ENCODE measurements around the gene OTUD1. TPM values are rescaled to one million over a fixed set of nuclear protein-coding genes. Genes with fewer than 3 reads are reported as not detected.
"Not testable (repeated sequence)": the region's sequence is repeated elsewhere in the genome, so short reads cannot be mapped to it uniquely, and the experiment has no call there.

The OTUD1 gene
- 20.8 TPM for total RNA-seq

- peak; percentile 92 for DNase-seq
Observed at GRCh38 chr10:23438547-23439451, at the start of gene OTUD1. Gene OTUD1, plus strand, starts transcription at chr10:23439075. Its CDS starts 383 bp downstream, at chr10:23439458.

- not testable (repeated sequence) for DNase-seq
Observed at GRCh38 chr10:23390408-23390807, 48.5 kb upstream of the OTUD1 start.

- DNase-seq, result no peak
Observed at GRCh38 chr10:23390809-23391208, 48.1 kb upstream of the OTUD1 start.

- no peak for DNase-seq
Observed at GRCh38 chr10:23391821-23392220, 47.1 kb upstream of the OTUD1 start.

- DNase-seq, result no peak
Observed at GRCh38 chr10:23395017-23395416, 43.9 kb upstream of the OTUD1 start.

GRCh38 chr10:23396695-23397094 is 42.2 kb upstream of the OTUD1 start:
- DNase-seq, result no peak

- DNase-seq, result no peak
Observed at GRCh38 chr10:23399701-23400144, 39.2 kb upstream of the OTUD1 start.

GRCh38 chr10:23402856-23403255 is 36.0 kb upstream of the OTUD1 start:
- no peak for DNase-seq

GRCh38 chr10:23403278-23403677 is 35.6 kb upstream of the OTUD1 start:
- peak; percentile 11 for DNase-seq

- no peak for DNase-seq
Observed at GRCh38 chr10:23403719-23404118, 35.2 kb upstream of the OTUD1 start.

GRCh38 chr10:23404461-23404980 is 34.4 kb upstream of the OTUD1 start:
- peak; percentile 48 for DNase-seq

- no peak for DNase-seq
Observed at GRCh38 chr10:23405540-23405939, 33.3 kb upstream of the OTUD1 start.

- no peak for DNase-seq
Observed at GRCh38 chr10:23406409-23406808, 32.5 kb upstream of the OTUD1 start.

- DNase-seq, result peak; percentile 77
Observed at GRCh38 chr10:23408330-23408976, 30.4 kb upstream of the OTUD1 start.

GRCh38 chr10:23412223-23412622 is 26.7 kb upstream of the OTUD1 start:
- no peak for DNase-seq

GRCh38 chr10:23413629-23414089 is 25.2 kb upstream of the OTUD1 start:
- no peak for DNase-seq

GRCh38 chr10:23414658-23415057 is 24.2 kb upstream of the OTUD1 start:
- DNase-seq, result no peak

GRCh38 chr10:23417254-23417653 is 21.6 kb upstream of the OTUD1 start:
- no peak for DNase-seq

GRCh38 chr10:23418051-23418681 is 20.7 kb upstream of the OTUD1 start:
- no peak for DNase-seq

- no peak for DNase-seq
Observed at GRCh38 chr10:23419201-23419600, 19.7 kb upstream of the OTUD1 start.

- DNase-seq, result no peak
Observed at GRCh38 chr10:23419655-23420329, 19.1 kb upstream of the OTUD1 start.

GRCh38 chr10:23421397-23421796 is 17.5 kb upstream of the OTUD1 start:
- no peak for DNase-seq

Data from skin of body (tissue), 2 donors.